Measurements from ENCODE around the gene ERBIN.
"Not testable (repeated sequence)": the region's sequence is repeated elsewhere in the genome, so short reads cannot be mapped to it uniquely, and the experiment has no call there.

ERBIN gene

DNA sequence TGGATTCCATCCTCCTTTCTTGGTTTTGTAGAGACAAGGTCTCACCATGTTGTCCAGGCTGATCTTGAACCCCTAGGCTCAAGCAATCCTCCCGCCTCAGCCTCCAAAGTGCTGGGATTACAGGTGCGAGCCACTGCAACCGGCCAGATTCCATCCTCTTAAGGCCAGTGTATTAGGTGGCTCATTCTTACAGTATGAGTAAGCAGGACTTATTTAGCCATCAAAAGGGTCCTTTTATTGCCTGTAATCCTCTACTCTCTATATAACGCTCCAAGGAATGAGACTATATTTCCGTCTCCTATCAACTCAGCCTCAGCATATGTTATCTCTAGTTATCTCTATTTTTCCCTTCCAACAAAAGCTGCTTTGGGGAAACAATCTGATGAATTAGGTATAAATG is 3.0 kb upstream of the ERBIN start:
- no peak for DNase-seq

DNA sequence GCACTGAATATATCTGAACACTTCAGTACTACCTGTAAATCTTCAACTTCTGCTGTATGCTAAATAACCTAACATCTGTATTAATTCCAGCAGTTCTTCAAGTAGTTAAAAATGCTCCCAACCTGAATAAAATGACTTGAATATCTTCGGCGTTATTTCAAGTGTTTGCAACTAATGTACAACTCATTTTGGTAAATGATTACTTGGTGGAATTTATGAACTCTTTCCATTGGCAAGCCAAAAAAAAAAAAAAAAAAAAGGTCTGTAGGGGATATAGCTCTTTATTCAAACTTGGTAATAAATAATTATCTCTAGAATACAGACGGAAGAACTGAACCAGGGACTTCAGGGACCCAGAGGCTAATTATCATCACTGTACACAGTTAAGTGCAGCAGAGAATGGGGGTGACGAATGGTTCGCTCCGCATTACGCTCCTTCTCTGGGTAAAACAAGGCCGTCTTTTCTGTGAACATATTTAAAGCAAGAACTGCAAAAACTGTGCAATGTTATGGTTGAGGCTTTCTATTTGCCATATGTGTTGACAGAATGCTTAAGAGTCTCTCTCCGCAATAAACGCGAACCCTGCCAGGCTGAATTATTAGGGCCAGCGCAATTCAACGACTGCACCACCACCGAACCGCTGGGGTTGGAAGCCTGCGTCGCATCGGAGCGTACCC is 1.9 kb upstream of the ERBIN start:
- peak; percentile 12 for DNase-seq

DNA sequence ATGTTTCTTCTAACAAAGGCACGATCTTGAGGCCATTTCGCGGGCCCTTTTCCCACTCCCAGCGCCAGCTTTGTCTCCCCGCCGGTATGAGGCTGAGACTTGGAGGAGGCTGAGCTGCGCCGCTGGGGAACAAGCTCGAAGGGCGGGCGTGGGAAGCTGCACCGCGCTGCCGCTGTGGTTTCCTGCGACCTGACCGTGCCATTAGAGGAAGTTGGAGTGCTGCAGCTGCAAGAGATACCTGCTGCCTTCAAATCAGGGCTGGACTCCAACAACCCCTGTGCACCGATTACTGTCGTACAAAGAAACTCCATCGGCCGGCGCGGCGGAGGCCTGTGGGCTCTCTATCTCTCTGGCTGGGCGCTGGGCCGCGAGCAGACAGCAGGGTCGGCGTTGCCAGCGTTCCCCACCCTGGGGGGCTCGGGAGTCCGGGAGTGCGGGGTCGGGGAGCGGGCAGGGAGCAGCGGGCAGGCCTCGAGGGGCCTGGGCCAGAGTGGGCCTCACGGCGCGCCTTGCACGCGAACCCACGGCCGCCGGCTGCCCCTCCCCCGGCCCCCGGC is 1.3 kb upstream of the ERBIN start:
- peak; percentile 41 for DNase-seq

DNA sequence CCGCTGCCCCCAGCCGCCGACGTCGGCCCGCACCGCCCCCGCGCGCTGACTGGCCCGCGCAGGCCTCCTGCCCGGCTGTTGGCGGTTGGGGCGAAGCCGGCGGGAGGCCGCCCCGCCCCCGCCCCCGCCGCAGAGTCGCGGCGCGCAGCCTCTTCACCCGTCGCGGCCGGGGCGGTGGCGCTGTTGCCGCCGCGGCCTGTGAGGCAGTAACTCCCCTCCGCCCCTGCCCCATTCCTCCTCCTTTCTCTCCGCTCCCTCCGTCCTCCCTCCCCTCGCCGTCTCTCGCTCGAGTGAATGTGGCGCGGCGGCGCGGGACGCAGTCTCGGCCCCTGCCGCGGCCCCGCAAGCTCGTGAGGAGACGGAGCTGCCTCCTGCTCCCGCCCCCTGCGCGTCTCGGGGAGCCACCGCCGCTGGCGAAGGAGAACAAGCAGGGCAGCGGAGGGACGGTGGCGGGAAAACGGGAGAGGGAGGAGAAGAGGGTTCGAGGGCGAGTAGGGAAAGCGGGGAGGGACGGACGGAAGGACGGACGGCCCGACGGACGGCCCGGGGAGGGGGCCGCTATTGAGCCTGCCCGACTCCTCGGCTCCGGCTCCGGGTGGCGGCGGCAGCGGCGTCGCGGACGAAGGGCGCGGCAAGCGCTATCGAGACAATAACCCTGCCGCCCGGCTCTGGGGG is 637 bp upstream of the ERBIN start:
- DNase-seq, result peak; percentile 86

DNA sequence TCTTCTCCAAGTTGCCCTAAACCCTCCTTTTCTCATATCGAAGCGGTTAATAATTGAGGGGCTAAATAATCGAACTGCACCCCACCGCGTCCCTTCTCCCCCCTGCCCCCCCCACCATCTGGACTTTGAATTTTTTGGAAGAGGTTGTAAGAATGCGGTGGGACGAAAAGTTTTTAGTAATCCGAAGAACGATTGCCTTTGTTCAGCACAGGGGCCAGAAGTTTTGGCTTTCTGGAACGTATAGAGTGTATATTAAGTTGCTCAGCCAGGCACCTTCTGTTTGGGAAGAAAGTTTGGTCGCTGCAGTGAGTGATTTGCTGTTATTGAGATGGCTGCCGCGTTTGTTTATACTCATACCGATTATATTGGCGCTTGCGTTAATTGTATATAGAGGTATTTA is 518 bp downstream of the ERBIN start:
- no peak for DNase-seq

DNA sequence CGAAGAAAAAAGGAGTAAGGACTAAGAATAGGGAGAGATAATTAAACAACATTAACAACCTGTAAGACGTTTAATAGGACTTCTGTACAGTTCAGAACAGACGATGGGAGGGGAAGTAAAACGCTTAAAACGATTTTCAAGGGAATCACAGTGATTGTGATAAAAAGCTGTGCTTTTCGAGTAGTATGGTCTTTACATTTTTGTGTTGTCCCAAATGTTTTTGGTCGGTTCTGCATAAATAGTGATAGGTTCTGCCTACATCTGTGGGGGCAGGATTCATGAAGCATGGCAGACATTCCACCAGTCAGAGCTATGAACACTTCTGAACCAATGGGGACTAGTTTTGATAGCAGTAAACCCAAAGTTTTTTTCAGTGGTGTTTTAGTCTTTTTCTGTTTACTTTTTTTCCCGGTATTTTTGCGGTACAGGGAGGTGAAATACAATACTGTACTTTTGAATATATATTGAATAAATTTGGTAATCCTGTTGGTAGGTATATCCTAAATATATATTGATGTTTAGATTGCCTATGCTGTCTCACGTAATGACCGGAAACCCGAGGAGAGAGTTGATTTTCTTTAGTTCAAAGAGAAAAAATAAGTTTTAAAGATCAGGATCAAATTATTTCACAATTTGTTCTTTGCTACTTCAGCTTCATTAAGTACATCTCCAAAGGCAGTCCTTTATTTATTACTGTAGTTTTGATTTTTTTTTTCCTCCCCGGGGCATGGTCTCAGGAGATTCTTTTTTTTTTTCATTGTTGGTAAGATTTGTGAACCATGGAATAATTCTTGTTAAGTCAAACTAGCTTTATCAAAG is 1.3 kb downstream of the ERBIN start:
- DNase-seq, result no peak

DNA sequence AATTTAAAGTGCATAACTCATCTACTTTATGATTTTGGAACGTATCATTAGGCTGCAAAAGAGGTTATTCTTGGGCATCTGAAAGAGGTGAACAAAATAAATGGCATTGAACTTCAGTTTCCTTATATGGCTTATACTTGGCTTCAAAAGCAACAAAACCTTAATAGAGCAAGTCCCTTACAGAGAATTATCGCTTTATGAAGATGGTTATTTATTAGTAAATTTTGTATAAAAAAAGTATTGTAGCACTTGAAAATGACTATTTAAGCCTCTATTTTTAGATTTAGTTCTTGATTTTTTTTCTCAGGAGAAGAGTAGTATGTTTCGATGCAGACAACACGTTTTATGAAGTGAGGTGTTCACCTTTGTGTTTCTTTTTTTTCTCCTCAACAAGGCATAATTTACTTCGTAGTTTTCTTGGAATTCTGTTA is 2.0 kb downstream of the ERBIN start:
- DNase-seq, result no peak

DNA sequence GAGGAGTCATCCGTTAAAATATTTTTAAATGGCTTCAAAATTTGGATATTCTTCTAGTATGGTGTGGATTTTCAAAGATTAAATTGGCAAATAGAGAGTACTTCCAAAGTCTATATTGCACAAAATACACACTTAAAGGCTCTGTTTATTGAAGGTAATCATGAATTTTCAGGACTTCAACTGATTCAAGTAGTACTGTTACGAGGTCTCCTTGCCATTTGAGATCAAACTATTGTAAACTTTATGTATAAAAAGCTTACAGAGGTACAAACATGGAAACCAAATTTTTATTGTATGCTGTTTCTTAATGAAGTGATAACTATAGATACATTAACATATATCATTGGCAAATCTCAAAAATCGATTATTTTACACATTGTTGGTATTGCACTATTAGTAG is 2.5 kb downstream of the ERBIN start:
- DNase-seq, result no peak

DNA sequence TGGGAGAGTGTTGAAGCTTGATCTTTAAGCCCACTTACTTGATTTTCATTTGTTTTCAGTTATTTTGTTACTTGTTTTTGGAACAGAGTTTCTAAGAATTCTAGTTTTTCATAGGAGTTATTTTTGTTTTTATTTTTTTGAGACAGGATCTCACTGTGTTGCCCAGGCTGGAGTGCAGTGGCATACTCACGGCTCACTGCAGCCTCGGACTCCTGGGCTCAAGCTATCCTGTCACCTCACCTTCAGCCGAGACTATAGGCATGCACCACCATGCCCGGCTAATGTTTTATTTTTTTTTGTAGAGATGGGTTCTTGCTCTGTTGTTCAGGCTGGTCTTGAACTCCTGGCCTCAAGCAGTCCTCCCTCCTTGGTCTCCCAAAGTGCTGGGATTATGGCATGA is 6.3 kb downstream of the ERBIN start:
- DNase-seq, result no peak

DNA sequence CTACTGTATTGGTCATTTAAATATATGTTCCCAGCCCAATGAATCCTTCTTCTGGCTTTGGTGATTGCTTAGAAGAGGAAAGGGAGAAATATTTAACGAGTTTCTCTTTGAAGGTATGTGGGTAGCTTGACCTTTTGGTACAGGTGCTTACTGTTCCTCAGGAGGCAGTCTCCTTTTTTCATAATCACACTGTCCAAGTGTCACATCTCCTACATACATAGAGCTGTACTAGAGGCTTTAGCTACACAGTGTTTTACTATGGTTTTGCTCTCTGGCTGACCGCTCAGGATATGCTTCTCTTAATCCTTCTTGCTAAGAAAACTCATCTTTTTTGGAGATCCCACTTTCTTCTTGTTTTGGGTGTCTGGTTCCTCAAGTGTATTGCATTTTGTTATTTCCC is 6.9 kb downstream of the ERBIN start:
- DNase-seq, result no peak

DNA sequence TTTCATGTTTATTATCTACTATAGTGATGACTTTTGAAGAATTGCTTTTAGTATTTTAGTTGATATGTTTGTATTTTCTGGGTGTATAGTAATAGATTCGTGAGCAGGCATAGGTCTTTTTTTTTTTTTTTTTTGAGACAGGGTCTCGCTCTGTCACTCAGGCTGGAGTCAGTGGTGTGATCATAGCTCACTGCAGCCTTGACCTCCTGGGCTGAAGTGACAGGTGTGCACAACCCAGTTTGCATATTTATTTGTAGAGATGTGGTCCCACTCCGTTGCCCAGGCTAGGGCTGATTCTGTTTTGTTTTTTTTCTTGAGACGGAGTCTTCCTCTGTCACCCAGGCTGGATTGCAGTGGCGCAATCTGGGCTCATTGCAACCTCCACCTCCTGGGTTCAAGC is 11.9 kb downstream of the ERBIN start:
- DNase-seq, result no peak

DNA sequence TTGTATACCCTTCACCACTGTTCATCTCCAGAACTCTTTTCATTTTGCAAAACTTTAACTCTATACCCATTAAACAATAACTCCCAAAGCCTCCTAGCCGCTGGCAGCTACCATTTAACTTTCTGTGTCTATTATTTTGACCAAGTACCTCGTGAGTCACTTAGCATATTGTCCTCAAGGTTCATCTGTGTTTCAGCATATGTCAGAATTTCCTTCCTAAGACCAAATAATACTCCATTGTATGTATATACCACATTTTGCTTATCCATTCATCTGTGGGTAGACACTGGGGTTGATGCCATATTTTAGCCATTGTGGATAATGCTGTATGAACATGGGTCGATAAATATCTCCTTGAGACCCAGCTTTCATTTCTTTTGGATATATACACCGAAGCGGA is 17.4 kb downstream of the ERBIN start:
- no peak for DNase-seq

DNA sequence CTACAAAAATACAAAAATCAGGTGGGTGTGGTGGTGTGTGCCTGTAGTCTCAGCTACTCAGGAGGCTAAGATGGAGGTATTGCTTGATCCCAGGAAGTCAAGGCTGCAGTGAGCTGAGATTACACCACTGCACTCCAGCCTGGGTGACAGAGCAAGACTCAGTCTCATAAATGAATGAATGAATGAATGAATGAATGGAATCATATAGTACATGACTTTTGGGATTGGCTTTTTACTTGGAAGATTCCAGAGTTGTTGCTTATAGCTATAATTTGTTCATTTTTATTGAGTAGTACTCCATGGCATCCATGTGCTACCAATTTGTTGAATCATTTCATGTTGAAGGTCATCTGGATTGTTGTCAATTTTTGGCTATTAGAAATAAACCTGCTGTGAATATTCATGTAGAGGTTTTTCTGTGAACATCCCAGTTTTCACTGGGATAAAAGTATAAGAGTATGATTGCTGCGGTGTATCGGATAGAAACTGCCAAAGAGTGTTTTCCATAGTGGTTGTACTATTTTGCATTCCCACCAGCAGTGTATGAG is 19.9 kb downstream of the ERBIN start:
- DNase-seq, result no peak

DNA sequence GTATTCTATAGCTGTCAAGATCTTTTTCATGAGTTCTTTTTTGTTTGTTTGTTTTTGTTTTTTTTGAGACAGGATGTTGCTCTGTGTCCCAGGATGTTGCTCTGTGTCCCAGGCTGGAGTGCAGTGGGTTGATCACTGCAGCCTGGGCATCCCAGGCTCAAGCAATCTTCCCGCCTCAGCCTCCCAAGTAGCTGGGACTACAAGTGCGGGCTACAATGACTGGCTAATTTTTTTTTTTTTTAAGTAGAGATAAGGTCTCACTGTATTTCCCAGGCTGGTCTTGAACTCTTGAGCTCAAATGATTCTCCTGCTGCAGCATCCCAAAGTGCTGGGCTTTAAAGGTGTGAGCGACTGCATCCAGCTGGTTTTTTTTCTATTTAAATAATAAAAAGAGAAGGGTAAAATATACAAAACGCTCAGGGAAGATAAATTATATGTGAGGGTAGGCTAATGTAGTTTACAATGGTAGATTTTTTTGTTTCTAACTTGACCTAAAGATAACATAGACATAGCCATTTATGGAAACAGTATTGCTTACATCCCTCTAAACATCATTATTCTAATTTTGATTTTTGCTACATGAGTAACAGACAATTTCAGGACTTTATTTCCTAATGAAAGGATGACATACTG is 21.9 kb downstream of the ERBIN start:
- DNase-seq, result no peak

DNA sequence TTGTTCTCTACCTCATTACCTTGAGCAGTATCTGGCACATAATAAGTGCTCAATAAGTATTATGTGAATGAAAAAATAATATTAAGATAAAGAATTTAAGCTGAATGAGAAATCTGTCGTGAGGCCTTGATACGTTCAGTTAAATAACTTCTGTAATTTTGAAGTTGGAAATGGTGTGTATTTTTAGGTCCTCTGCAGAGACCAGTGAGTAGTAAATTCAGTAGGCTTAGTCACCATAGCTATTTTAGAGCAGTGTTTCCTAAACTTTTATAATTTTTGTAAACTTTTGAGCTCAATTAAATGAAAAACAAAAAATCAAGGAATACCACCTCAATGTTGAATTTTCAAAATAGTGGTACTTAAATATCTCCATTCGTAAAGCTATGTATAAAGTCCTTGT is 25.0 kb downstream of the ERBIN start:
- no peak for DNase-seq

DNA sequence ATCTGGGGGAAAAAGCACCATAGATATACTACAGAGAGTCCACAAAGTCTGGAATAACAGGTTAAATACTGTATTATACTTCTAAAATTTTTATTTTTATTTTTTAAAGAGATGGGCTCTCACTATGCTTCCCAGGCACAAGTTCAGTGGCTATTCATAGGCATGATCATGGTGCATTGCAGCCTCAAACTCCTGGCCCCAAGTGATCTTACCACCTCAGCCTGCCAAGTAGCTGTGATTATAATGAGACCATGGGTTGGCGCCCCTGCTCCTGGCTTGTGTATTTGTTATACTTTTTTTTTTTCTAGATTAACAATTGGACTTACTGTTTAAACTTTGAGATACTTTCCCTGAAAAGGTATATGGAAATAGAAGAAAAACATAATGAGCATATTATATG is 25.9 kb downstream of the ERBIN start:
- DNase-seq, result no peak

DNA sequence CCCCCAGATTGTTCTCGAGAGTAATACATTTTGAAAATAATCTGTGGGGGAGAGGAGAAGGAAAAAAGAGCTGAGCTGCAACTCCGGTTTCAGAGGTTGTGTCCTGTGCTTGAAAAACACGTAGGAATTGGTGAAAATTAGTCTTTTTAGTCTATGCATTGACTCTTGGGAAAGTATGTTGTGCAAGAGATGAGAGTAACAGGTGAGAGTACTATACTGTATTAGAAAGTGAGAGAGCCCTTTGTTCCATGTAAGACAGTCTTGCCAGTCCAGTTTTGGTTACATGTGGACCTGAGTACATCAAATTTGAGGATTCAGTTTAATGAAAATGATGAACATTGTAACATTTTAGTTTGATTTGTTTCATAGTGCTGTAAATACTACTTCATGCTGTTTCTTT is 27.8 kb downstream of the ERBIN start:
- no peak for DNase-seq

DNA sequence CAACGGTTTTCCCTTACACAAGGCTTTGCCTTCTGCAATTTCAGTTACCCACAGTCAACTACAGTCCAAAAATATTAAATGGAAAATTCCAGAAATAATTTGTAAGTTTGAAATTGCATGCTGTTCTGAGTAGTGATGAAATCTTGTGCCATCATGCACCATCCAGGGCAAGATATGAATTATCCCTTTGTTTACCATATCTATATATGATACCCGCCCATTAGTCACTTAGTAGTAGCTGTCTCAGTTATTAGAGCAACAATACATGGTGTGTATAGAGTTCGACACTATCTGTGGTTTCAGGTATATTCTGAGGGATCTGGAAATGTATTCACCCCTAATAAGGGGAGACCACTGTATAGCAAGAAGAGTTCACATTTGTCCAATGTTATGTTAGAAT is 29.4 kb downstream of the ERBIN start:
- DNase-seq, result no peak

DNA sequence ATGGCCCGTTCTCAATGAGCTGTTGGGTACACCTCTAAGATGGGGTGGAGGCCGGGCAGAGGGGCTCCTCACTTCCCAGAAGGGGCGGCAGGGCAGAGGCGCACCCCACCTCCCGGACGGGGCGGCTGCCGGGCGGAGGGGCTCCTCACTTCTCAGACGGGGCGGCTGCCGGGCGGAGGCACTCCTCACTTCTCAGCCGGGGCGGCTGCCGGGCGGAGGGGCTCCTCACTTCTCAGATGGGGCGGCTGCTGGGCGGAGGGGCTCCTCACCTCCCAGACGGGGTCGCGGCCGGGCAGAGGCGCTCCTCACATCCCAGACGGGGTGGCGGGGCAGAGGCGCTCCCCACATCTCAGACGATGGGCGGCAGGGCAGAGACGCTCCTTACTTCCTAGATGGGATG is 31.3 kb downstream of the ERBIN start:
- DNase-seq, result not testable (repeated sequence)

DNA sequence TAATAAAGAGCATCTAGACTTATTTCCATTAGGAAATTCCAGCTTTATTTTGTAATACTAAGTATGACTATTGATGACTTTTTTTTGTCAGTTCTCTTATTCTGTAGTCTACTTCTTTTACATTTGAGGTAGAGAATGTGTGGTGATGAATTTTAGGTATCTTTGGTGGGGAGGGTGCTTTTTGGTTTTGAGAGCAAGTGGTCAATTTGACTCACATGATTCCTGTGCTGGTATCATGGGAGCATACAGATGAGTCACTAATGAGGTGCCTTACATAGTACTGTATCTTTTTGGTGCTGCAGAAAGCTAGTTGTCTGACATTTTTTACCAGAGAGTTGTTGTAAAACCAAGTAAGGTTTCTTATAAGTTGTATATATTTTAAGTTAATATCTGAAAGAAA is 35.3 kb downstream of the ERBIN start:
- DNase-seq, result no peak

DNA sequence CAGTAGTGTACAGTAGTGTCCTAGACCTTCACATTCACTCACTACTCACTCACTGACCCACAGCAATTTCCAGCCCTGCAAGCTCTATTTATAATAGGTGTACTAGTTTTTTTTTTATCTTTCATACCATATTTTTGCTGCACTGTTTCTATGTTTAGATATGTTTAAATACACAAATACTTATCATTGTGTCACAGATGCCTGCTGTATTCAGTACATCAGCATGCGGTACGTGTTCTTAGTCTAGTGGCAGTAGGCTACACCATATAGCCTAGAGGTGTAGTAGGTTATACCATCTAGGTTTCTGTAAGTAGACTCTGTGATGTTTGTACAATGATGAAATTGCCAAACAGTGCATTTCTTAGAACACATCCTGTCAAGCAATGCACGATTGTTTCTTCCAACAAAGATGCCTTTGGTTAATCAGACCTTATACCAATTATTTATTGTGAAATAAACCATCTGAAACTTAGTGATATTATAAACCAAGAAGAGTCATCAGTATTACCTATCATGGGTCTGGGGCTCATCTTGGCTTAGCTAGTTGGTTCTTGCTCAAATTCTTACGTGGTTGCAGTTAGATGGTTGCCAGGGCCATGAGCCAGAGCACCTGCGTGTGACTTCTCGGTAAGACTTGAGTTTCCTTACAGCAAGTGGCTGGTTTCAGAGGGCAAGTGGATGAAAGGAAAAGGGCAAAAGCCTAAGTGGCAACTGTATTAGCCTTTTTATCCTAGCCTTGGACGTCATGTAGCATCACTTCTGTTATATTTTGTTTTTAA is 41.1 kb downstream of the ERBIN start:
- no peak for DNase-seq
